C4-2B (cell line): ENCODE results near the gene VRK3.
"Not testable (repeated sequence)": the region's sequence is repeated elsewhere in the genome, so short reads cannot be mapped to it uniquely, and the experiment has no call there.

Experiments used
- H3K27ac ChIP-seq: fragments of 450-650 bp; 2 replicates; pipeline ENCODE4 v1.5.1; 2017
- CTCF ChIP-seq: fragments of 450-650 bp; conservative IDR thresholded peaks from 2 replicates; pipeline ENCODE4 v1.5.1; 2017; ENCODE audit warnings: mild to moderate bottlenecking
- ZFX ChIP-seq: fragments of 450-650 bp; IDR thresholded peaks from 2 replicates; pipeline ENCODE4 v1.6.1; 2017

VRK3 gene

GRCh38 chr19:49976496-49976895, 48.7 kb downstream of the VRK3 start:
- H3K27ac ChIP-seq = no peak overlapping the region
- TF ChIP-seq CTCF (no peak), ZFX (no peak)

- H3K27ac ChIP-seq = no peak overlapping the region
- TF ChIP-seq ZFX = no peak
- no peak for TF ChIP-seq CTCF
Measured at GRCh38 chr19:49975051-49975450, 50.1 kb downstream of the VRK3 start.

DNA sequence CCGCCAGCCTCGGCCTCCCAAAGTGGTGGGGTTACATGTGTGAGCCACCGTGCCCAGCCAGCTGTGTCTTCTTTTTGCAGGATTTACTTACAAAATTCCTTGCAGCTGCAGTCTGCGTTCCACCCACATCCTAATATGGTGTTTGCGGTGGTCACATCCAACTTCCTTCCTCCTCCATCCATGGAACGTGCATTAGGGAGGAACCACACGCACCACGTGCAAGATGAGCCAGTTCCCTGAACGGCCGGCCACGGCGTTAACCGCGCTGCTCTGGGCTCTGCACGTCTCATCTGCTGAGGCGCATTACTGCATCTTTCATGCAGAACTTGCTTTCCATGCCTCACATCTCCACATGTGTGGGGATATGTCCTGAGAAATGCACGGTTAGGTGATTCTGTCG, 51.2 kb downstream of the VRK3 start:
- TF ChIP-seq ZFX = no peak
- no peak for TF ChIP-seq CTCF
- H3K27ac ChIP-seq = no peak overlapping the region

DNA sequence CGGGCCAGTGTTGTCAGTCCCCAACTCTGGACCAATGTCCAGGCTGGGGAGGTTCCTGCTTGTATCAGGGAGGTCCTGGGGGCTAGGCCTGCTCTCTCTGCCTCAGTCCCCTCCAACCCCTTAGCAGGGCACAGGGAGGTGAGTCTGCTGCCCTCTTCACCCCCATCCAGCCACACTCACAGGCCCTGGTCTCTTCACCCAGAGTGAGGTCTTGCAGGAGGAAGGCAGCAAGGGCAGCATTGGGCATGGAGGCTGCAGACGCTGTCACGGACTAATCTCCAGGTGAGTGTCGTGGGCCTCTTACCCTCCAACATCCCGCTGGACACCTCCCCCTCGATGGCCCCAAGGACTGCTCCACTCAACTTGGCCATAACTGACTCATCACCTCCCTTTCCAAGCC, 52.3 kb downstream of the VRK3 start:
- TF ChIP-seq ZFX = no peak
- TF ChIP-seq CTCF = no peak
- H3K27ac ChIP-seq = no peak overlapping the region

DNA sequence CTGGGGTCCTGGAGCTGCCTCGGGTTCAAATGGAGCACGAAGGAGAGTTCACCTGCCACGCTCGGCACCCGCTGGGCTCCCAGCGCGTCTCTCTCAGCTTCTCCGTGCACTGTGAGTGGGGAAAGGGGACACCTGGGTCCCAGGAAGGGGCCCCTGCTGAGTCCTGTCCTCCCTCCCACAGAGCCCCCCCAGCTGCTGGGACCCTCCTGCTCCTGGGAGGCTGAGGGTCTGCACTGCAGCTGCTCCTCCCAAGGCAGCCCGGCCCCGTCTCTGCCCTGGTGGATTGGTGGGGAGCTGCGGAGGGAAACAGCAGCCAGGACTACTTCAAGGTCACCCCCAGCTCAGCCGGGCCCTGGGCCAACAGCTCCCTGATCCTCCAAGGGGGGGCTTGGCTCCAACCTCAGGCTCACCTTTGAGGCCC, 53.2 kb downstream of the VRK3 start:
- H3K27ac ChIP-seq = no peak overlapping the region
- TF ChIP-seq CTCF (no peak), ZFX (no peak)

DNA sequence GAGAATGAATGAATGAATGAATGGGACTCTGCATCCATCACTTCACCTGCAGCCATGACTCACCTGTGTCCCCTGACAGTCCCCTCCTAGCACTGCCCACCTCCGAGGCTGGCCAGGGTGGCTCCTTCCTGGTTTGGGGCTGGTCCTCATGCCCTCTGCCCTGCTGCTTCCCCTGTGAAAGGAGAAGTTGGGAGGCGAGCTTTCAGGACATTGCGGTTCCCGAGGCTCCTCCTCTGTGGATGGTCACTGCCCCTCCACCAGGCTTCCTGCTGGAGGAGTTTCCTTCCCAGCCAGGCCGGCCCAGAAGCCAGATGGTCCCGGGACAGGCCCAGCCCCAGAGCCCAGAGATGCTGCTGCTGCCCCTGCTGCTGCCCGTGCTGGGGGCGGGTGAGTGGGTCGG, 55.8 kb downstream of the VRK3 start:
- not testable (repeated sequence) for H3K27ac ChIP-seq

DNA sequence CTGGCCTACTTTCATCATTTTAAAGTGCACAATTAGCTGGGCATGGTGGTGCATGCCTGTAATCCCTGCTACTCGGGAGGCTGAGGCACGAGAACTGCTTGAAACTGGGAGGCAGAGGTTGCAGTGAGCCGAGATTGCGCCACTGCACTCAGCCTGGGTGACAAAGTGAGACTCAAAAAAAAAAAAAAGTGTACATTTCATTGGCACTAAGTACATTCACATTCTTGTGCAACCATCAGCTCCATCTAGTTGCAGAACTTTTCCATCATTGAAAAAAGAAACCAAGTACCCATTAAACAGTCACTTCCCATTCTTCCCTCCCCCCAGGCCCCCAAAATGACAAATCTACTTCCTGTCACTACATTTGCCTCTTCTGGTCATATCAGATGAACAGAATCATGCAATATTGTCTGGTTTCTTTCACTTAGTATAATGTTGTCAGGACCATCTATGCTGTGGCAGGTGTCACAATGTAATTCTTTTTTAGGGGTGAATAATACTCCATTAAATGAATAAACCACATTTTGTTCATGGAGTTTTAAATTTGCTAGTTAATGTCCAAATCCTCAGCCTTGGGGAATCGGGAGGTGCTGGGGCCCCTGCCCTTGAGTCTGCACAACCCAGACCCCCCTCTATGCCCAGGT, 56.8 kb downstream of the VRK3 start:
- TF ChIP-seq CTCF (no peak), ZFX (no peak)
- no peak overlapping the region for H3K27ac ChIP-seq

DNA sequence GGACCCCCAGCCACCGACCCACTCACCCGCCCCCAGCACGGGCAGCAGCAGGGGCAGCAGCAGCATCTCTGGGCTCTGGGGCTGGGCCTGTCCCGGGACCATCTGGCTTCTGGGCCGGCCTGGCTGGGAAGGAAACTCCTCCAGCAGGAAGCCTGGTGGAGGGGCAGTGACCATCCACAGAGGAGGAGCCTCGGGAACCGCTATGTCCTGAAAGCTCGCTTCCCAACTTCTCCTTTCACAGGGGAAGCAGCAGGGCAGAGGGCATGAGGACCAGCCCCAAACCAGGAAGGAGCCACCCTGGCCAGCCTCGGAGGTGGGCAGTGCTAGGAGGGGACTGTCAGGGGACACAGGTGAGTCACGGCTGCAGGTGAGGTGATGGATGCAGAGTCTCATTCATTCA, 64.2 kb downstream of the VRK3 start, which contains the start of gene SIGLEC11:
Gene SIGLEC11, minus strand, starts transcription at position 193 of the 400 bp plus-strand sequence. Its CDS starts 91 bp downstream, at position 102.
- H3K27ac ChIP-seq = not testable (repeated sequence)

- H3K27ac ChIP-seq = not testable (repeated sequence)
Measured at GRCh38 chr19:49959892-49960291, 65.3 kb downstream of the VRK3 start.

- H3K27ac ChIP-seq = not testable (repeated sequence)
Measured at GRCh38 chr19:49958596-49958995, 66.6 kb downstream of the VRK3 start.

DNA sequence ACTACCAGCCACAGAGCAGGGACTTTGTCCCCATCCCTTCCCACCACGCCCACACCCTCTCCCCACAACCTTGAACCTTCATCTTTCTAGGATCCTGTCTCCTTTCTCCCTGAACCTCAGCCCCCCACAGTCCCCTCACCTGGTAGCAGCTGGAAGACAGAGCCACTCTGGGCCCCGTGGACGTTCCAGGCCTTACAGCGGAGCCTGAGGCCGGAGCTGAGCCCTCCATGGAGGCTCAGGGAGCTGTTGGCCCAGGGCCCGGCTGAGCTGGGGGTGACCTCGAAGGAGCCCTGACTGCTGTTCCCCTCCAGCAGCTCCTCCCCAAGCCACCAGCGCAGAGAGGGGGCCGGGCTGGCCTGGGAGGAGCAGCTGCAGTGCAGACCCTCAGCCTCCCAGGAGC, 67.0 kb downstream of the VRK3 start:
- H3K27ac ChIP-seq = not testable (repeated sequence)
